MM.1S (cell line): ENCODE measurements around the gene PHF3.

Experiments used
- DNase-seq: peaks from one replicate; pipeline ENCODE4 v3.0.0-alpha.2; 2015
- H2AFZ ChIP-seq: fragments of 300-600 bp; sonication (generic); 2 replicates; pipeline ENCODE4 v1.6.0; 2016; ENCODE audit warnings: antibody characterized with exemption, low read length
- H3F3A ChIP-seq: fragments of 300-600 bp; sonication (generic); 2 replicates; pipeline ENCODE4 v1.6.1; 2016; ENCODE audit warnings: mild to moderate bottlenecking, antibody characterized with exemption, low read length, moderate library complexity, mixed read lengths; ENCODE audit not compliant: insufficient read depth
- H3K27ac ChIP-seq: fragments of 300-600 bp; sonication (generic); 2 replicates; pipeline ENCODE4 v1.5.1; 2016; ENCODE audit warnings: mild to moderate bottlenecking, low read length
- H3K27me3 ChIP-seq: fragments of 300-600 bp; sonication (generic); replicated peaks from 2 replicates; pipeline ENCODE4 v1.6.0; 2016; ENCODE audit warnings: low read length; ENCODE audit not compliant: insufficient read depth
- H3K36me3 ChIP-seq: fragments of 300-600 bp; sonication (generic); replicated peaks from 2 replicates; pipeline ENCODE4 v1.6.1; 2016; ENCODE audit warnings: mild to moderate bottlenecking, low read length, mixed read lengths; ENCODE audit not compliant: insufficient read depth
- H3K4me1 ChIP-seq: fragments of 300-600 bp; sonication (generic); 2 replicates; pipeline ENCODE4 v1.6.1; 2016; ENCODE audit warnings: low read length, mixed read lengths
- H3K4me2 ChIP-seq: fragments of 300-600 bp; sonication (generic); 2 replicates; pipeline ENCODE4 v1.6.0; 2016; ENCODE audit warnings: low read depth, low read length
- H3K4me3 ChIP-seq: fragments of 300-600 bp; sonication (generic); 2 replicates; pipeline ENCODE4 v1.5.1; 2016; ENCODE audit warnings: low read length, mixed read lengths
- H3K79me2 ChIP-seq: fragments of 300-600 bp; sonication (generic); 2 replicates; pipeline ENCODE4 v1.6.1; 2016; ENCODE audit warnings: mixed run types, low read length, mixed read lengths
- H3K9ac ChIP-seq: fragments of 300-600 bp; sonication (generic); 2 replicates; pipeline ENCODE4 v1.6.1; 2016; ENCODE audit warnings: low read length, mixed read lengths
- H3K9me2 ChIP-seq: fragments of 300-600 bp; sonication (generic); replicated peaks from 2 replicates; pipeline ENCODE4 v1.6.1; 2016; ENCODE audit warnings: mild to moderate bottlenecking, low read length, mixed read lengths; ENCODE audit not compliant: insufficient read depth
- H3K9me3 ChIP-seq: fragments of 300-600 bp; sonication (generic); replicated peaks from 2 replicates; pipeline ENCODE4 v1.6.1; 2016; ENCODE audit warnings: mild to moderate bottlenecking, low read length, mixed read lengths; ENCODE audit not compliant: insufficient read depth
- H4K20me1 ChIP-seq: fragments of 300-600 bp; sonication (generic); 2 replicates; pipeline ENCODE4 v1.6.1; 2016; ENCODE audit warnings: mild to moderate bottlenecking, low read length, moderate library complexity, mixed read lengths; ENCODE audit not compliant: insufficient read depth
- CTCF ChIP-seq: fragments of 300-600 bp; sonication (generic); IDR thresholded peaks from 2 replicates; pipeline ENCODE4 v1.5.1; 2016; ENCODE audit warnings: antibody characterized with exemption, low read length, mixed read lengths
- EZH2 ChIP-seq: fragments of 300-600 bp; sonication (generic); optimal IDR thresholded peaks from 2 replicates; pipeline ENCODE3; 2017; ENCODE audit warnings: low read depth, mild to moderate bottlenecking, antibody characterized with exemption, low read length, mixed read lengths
- EZH2phosphoT487 ChIP-seq: fragments of 300-600 bp; sonication (generic); IDR thresholded peaks from 2 replicates; pipeline ENCODE4 v1.6.1; 2018; ENCODE audit warnings: antibody characterized with exemption, low read length

Gene PHF3

GRCh38 chr6:63611560-63611959 is 24.0 kb upstream of the PHF3 start:
- no peak overlapping the region for H3K4me3 ChIP-seq
- H3K79me2 ChIP-seq, result no peaks in the 10 kb centered on the region
- no peaks in the 10 kb centered on the region for H3F3A ChIP-seq
- H4K20me1 ChIP-seq, result no peaks in the 10 kb centered on the region
- H3K9me2 ChIP-seq, result no peaks in the 10 kb centered on the region
- no peaks in the 10 kb centered on the region for H3K9me3 ChIP-seq
- TF ChIP-seq EZH2 (no peak), CTCF (no peak), EZH2phosphoT487 (no peak)
- H3K27me3 ChIP-seq, result no peaks in the 10 kb centered on the region
- H3K4me1 ChIP-seq, result no peaks in the 10 kb centered on the region
- H3K27ac ChIP-seq, result no peak overlapping the region
- H3K36me3 ChIP-seq, result no peaks in the 10 kb centered on the region
- DNase-seq, result no peak
- no peak overlapping the region for H3K9ac ChIP-seq
- no peak overlapping the region for H3K4me2 ChIP-seq
- H2AFZ ChIP-seq, result no peak overlapping the region

- DNase-seq, result no peak
- H3K9ac ChIP-seq, result no peak overlapping the region
- H3K79me2 ChIP-seq, result no peaks in the 10 kb centered on the region
- no peaks in the 10 kb centered on the region for H3K36me3 ChIP-seq
- no peaks in the 10 kb centered on the region for H3F3A ChIP-seq
- no peak for TF ChIP-seq EZH2
- no peak overlapping the region for H3K4me3 ChIP-seq
- no peak overlapping the region for H3K27ac ChIP-seq
- H3K9me2 ChIP-seq, result no peaks in the 10 kb centered on the region
- H3K9me3 ChIP-seq, result no peaks in the 10 kb centered on the region
- H3K4me2 ChIP-seq, result no peak overlapping the region
- H3K27me3 ChIP-seq, result no peaks in the 10 kb centered on the region
- H4K20me1 ChIP-seq, result no peaks in the 10 kb centered on the region
- H3K4me1 ChIP-seq, result no peaks in the 10 kb centered on the region
- no peak overlapping the region for H2AFZ ChIP-seq
These were observed 20.0 kb upstream of the PHF3 start for GRCh38 chr6:63615590-63615989.

- no peaks in the 10 kb centered on the region for H3K27me3 ChIP-seq
- no peaks in the 10 kb centered on the region for H3K9me2 ChIP-seq
- no peaks in the 10 kb centered on the region for H3K9me3 ChIP-seq
- no peaks in the 10 kb centered on the region for H3K79me2 ChIP-seq
- H3K36me3 ChIP-seq, result no peaks in the 10 kb centered on the region
- TF ChIP-seq EZH2, result no peak
- no peak for TF ChIP-seq CTCF
- no peak for TF ChIP-seq EZH2phosphoT487
- no peak overlapping the region for H3K4me2 ChIP-seq
- no peak for DNase-seq
- H3K9ac ChIP-seq, result no peak overlapping the region
- H2AFZ ChIP-seq, result no peak overlapping the region
- no peaks in the 10 kb centered on the region for H3K4me1 ChIP-seq
- no peaks in the 10 kb centered on the region for H4K20me1 ChIP-seq
- no peak overlapping the region for H3K4me3 ChIP-seq
- H3K27ac ChIP-seq, result no peak overlapping the region
- no peaks in the 10 kb centered on the region for H3F3A ChIP-seq
These were observed 11.5 kb upstream of the PHF3 start for GRCh38 chr6:63624091-63624490.

GRCh38 chr6:63630466-63630865 is 5.1 kb upstream of the PHF3 start:
- TF ChIP-seq EZH2, result no peak
- TF ChIP-seq EZH2phosphoT487, result no peak
- TF ChIP-seq CTCF, result no peak
- no peaks in the 10 kb centered on the region for H3F3A ChIP-seq
- H2AFZ ChIP-seq, result no peak overlapping the region
- no peaks in the 10 kb centered on the region for H3K9me2 ChIP-seq
- H3K4me1 ChIP-seq, result peaks cover 6% of the 10 kb centered on the region; the same call in 1 of the 2 replicates
- no peak for DNase-seq
- no peaks in the 10 kb centered on the region for H3K27me3 ChIP-seq
- H3K9ac ChIP-seq, result no peak overlapping the region
- no peak overlapping the region for H3K27ac ChIP-seq
- H3K36me3 ChIP-seq, result no peaks in the 10 kb centered on the region
- H3K4me3 ChIP-seq, result no peak overlapping the region
- no peaks in the 10 kb centered on the region for H3K79me2 ChIP-seq
- H3K4me2 ChIP-seq, result no peak overlapping the region
- no peaks in the 10 kb centered on the region for H3K9me3 ChIP-seq
- no peaks in the 10 kb centered on the region for H4K20me1 ChIP-seq
